ENCODE results near the gene PRPF18. TPM values are rescaled to one million over a fixed set of nuclear protein-coding genes. Genes with fewer than 3 reads are reported as not detected.

Gene PRPF18
- polyA plus RNA-seq, 3 donors, result 22.6 to 24.1 (median 23.5) TPM

DNA sequence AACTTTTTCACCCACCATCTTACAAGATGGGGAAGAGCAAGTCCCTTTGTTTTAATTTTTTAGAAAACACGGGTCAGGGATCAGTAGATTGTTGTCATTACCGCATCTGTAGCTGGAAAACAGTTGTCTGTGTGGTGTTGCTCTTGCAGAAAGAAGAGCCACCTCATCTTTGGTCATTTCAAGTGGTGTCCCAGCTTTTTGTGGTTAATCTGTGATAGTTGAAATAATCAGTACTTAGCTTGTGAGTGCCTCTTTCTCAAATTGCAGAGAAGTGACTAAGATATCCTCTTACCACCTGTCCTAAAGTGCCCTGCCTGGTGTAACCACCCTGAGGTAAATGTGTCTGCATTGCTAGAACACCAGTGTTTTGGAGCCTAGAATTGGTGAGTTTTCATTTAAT, 5.5 kb downstream of the PRPF18 start:
- DNase-seq, result no peak

- DNase-seq, result no peak
Measured at GRCh38 chr10:13593535-13593934, 6.8 kb downstream of the PRPF18 start.

DNA sequence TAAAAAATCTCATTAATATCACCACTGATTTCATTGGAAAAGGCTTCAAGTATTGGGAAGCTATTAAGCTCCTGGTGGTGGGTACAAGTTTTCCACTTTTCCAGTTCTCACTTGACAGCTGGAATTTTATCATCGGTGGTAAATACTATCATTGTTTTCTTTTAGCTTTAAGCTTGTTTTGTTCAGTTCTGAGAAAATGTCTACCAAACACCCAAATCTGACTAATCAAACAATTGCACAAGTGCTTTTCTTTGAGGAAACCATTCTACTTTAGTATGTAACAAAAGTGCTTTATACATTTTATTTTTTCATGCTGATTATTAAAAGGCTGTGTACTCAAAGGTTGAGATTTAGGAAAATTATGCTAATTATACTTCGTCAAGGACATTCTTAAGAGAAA, 7.9 kb downstream of the PRPF18 start:
- DNase-seq, result no peak

- DNase-seq, result no peak
Measured at GRCh38 chr10:13597909-13598308, 11.1 kb downstream of the PRPF18 start.

DNA sequence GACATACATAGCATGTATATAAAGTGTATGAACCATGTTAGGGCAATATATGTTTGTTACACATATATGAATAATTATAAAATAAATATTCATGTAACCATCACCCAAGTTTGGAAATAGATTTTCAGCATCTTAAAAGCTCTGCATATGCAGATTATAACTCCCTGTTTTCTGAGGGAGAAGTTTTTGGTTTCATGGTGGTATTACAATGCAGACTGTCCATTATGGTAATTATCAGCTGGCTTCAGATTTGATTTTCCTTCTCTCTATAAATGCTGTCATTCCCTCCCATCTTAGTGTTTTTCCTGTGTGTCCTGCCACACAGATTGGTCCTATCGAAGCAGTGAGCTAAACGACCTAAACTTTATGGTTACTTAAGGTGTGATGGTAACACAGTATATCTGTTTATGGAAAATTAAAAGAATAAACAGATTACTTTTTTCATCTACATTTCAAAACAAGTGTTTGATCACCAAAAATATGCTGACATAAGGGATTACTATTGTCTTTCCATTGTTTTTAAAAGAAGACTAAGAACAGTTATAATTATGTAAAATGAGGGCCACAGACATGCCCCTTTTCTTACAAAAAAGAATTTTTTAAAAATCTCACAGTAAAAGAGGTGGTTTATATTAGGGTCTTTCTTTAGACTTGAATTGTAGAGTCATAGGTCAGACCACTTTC, 17.7 kb downstream of the PRPF18 start:
- no peak for DNase-seq

DNA sequence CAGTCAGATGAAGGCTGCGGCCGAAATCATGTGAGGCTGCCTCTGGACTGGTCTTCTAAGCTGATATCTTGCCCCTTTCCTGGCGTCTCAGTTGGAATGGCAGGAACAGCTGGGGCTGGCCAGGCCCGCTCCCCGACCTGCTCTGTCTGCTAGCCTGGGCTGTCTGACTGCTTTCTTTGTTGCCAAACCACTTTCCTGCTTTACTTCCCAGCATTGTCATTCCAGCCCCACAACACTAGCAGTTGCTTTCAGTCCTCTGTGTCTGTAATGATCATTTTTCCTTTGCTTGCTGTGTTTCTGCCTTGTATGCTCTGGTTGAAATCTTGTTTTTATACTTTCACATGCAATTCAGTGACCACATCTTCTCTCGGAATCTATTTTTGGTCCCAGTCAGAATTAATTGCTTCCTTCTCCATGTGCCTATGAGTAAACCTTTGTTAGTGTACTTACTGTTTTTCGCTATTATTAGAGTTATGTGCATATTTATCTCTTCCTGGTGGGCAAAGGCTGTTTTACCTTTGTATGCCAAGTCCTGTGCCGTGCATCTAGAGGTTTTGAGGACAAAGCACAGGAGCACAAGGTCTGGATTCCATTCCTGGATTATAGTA, 21.6 kb downstream of the PRPF18 start:
- no peak for DNase-seq

GRCh38 chr10:13612654-13613373, 26.0 kb downstream of the PRPF18 start:
- no peak for DNase-seq

DNA sequence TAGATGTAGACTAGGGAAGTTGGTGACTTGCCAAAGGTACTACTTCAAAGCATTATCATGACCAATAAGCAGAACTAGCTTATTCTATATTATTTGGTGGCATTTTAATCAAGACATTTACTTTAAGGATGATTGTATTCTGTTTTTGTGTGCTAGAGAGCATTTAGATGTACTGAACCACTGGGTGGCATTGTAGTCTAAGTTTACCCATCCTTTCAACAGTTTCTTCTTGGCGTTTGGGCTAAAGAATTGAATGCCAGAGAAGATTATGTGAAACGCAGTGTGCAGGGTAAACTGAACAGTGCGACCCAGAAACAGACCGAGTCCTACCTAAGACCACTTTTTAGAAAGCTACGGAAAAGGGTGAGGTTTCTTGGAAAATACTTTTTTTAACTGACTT, 26.8 kb downstream of the PRPF18 start:
- no peak for DNase-seq

DNA sequence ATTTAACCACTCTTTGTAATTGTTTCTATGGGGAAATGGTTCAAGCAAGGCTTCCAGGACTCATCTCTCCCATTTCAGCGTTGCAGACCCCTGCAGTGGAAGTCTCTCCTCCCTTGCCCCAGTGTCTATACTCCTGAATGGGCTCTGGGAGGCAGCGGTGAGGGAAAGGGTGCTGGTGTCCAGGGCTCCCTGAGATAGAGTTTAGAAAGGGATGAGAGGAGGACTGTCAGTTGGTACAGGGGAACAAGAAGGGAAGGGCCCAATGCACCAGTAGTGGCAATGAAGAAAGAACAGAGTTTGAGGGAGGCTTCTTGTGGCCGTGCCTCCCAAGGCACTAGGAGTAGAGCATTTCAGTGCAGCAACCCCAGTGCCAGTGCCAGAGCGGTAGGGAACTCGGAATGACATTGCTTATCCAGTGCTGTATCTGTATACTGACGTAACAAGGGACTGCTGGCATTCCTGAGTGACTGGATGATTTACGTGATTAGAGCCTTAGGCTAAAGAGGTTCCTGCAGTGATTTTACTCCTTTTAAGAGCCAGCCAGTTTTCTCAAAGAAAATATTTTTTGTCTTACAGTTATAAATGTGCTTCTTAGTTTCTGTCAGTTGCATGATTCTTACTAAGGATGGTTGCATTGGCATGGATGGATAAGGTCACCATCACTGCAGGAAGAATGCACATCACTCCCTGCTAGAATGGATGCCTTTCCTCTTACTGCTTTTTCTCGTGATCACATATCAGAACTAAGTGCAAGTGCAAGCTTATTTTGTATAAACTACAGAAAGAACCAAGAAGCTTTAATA, 28.0 kb downstream of the PRPF18 start:
- peak; percentile 67 for DNase-seq

DNA sequence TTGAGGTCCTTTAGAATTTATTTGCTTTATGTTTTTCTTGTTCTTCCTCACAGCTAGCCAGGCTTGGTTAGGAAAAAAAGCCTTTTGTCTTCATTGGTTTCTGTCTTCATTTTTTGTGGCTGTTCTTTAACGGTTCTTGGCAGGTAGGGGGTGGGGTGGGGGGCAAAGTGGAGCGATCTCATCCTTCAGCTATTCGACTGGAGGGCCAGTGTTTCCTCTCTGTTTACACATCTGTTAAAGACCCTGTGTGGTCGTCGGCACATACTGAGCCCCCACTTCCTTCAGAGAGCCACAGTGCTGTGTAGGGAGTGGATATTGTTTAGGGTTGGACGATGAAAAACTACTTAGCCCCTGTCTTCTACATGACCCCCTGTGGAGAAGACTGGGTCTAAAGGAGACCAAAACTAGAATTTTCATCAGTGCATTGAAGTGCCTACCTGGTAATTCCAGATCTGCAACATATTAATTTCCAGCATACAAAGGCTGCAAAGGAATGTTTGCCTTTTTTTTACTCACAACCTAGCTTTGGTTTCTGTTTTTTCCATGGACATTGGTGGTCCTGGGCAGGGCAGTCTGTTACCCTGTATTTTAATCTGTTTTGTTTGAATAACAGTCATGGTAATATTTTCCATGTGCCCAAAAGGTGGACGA, 29.0 kb downstream of the PRPF18 start:
- DNase-seq, result no peak

GRCh38 chr10:13617116-13617515, 30.4 kb downstream of the PRPF18 start:
- no peak for DNase-seq

DNA sequence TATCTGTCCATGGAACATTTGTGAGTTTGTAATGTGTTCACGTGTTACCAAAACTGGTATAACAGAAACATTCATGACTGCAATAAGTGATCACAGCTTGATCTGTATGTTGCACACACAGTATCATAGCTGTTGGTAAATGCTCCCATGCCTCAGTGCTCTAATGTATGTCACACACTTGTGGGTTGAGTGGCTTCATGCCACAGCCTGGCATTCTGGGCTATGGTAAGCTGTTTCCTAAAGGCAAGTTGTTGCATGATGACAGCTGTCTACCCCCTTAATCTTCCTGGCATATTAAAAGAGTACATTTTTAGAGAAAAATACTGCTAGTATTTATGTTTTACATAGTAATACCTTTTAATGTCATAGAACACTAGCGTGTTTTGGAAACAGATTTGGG, 35.2 kb downstream of the PRPF18 start:
- no peak for DNase-seq

- DNase-seq, result no peak
Measured at GRCh38 chr10:13624630-13625029, 37.9 kb downstream of the PRPF18 start.

- no peak for DNase-seq
Measured at GRCh38 chr10:13627459-13628310, 40.9 kb downstream of the PRPF18 start.

DNA sequence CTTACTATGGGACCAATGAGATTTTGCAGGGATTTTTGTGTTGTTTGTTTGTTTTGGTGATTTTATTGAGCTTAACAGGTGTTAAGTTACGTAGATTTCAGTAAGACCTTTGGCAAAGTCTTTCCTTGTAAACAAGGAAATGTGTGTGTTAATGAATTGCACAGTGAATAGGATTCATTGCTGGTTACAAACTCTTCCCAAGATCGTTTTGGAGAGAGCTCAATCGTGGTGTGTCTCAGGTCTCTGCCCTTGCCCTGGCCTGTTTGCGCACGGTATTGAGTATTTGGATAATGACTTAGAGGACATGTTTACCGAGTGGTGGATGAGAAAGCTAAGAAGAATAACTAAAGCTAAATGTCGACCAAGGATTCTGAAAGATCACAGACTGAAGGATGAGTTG, 41.9 kb downstream of the PRPF18 start:
- no peak for DNase-seq

DNA sequence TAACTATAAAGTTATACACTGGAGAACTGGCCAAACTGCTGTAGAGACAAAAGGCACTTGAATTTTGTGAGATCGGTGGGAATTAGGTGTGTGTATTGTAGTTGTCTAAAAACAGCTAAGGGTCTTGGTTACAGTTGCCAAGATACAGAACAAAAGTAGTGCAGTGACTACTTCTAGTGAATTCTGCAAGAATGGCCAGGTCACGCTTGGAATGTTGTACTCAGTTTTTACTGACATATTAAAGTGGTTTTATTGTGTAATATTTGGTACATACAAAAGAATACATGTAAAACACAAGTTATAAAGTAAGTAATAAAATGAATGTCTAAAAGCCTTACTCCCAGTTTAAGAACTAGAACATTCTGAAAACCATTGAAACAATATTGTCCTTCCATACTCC, 42.4 kb downstream of the PRPF18 start:
- DNase-seq, result no peak

DNA sequence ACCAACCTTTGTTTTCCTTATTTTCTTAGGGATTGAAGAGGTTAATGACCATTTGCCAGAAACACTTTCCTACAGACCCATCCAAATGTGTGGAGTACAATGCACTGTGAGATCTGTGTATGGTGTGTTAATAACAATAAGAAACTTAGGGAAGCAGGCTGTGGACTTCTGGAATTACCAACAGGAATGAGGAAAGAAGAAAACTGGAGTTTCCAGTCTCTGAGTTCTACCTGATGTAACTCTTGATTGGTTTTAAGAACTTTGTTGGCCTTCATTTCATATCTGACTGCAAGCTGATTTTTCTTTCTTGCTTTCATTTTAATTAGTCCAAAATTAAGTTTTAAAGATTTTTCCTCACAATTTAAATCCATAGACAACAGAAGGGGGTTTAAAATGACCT, 43.5 kb downstream of the PRPF18 start:
- no peak for DNase-seq

DNA sequence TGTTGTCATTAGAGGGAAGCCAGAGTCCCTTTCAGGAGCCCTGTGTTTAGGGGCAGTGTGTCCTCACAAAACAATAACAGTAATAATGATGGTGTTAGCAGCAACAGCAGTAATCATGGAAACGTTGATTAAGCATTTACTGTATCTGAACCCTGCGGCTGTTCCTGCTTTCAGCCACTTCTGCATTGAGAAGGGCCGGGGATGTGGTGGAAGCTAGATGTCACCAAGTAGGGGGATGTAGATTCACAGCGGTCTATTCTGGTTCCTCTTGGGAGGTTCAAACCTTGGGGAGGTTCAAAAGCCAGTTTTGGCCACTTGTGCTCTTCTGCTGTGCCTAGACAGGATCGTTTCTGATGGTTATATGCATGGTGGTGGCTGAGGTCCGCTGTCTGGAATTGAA, 44.8 kb downstream of the PRPF18 start:
- no peak for DNase-seq

DNA sequence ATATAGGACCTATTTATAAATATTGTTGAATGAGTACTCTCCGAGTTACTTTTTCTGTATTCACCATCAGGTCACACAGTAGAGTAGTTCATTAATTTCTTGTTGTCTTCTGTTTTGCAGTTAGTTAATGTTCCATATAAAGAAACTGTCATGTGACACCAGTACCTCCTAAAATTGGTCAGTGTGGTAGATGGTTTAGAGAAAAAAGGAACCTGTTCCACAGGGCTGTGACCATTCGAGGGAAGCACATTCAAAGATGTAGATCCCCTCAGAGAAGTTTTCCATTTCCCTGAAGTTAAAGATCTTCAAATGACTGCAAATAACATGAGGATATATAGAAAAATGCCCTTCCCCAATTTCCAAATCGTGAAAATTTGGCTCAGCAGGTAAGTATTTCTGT, 45.7 kb downstream of the PRPF18 start:
- DNase-seq, result no peak

DNA sequence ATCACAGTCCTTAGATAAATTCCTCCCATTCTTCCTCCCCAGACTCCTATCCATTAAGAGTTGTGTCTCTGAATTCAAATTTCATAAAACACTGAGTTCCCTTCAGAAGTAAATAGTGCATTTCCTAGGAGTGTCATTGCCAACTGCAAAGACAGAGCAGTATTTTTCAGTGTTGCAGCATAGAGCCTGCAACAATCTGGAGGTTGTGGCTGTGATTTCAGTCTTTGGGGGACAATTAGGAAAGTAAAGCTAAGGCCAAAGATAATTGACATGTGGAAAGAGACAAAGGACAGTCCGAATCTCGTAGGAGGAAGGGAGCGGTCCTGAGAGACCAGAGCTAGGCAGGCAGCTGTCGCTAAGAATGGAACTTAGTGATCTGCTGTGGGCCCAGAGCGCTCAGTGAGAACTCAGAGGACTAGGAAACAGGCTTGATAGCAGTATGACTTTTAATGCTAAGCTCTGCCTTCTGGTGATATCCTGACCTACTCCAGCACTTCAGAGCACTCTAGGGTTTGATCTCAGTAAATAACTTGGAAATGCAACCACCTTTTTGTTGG, 46.2 kb downstream of the PRPF18 start:
- DNase-seq, result no peak

- no peak for DNase-seq
Measured at GRCh38 chr10:13633689-13634088, 46.9 kb downstream of the PRPF18 start.

Measured in renal pelvis (tissue), 4 donors.